LNCAP (cell line): ENCODE results near the gene STKLD1.

Source experiments
- TF ChIP-seq, protein P1 (sequence below): fragments of 450-650 bp; IDR thresholded peaks from 2 replicates; pipeline ENCODE4 v1.5.1; 2017; ENCODE audit warnings: mild to moderate bottlenecking

The STKLD1 gene

DNA sequence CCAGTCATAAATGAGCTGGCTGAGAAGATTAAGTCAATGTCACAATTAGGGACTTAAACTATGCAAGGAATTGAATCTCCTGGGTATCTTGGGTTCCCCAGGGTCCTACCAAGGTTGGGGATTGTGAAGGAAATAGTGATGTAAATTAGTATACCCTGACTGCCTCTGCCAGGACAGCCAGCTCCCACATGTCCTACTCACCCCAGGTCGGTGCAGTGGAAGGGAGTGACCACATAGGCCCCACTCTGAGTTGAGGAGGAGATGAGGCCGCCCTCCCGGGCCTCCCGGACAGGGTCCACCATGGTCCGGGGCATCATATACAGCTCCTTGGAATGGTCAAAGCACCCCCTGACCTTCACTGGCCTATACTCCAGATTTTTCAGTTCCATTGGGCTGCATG, 22.6 kb upstream of the STKLD1 start:
- TF ChIP-seq, protein P1, sequence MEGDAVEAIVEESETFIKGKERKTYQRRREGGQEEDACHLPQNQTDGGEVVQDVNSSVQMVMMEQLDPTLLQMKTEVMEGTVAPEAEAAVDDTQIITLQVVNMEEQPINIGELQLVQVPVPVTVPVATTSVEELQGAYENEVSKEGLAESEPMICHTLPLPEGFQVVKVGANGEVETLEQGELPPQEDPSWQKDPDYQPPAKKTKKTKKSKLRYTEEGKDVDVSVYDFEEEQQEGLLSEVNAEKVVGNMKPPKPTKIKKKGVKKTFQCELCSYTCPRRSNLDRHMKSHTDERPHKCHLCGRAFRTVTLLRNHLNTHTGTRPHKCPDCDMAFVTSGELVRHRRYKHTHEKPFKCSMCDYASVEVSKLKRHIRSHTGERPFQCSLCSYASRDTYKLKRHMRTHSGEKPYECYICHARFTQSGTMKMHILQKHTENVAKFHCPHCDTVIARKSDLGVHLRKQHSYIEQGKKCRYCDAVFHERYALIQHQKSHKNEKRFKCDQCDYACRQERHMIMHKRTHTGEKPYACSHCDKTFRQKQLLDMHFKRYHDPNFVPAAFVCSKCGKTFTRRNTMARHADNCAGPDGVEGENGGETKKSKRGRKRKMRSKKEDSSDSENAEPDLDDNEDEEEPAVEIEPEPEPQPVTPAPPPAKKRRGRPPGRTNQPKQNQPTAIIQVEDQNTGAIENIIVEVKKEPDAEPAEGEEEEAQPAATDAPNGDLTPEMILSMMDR, result no peak

DNA sequence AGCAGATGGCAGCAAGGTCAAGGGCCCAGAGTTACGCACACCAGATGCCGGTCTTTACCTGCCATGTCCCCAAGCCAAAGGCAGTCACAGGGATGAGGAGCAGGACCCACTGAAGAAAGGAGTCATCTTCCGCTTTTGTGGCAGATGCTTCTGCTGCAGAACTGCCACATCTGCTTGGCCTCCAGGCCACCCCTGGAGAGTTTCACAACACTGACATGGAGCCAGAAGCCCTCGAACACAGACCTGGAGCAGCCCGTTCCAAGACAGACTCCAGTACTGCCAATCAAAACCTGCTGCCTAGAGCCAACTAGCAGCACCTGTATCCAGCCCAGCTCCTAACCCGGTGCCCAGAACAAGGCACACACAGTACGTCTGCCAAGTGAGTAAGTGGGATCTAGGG, 21.4 kb upstream of the STKLD1 start:
- TF ChIP-seq, protein P1, result no peak

DNA sequence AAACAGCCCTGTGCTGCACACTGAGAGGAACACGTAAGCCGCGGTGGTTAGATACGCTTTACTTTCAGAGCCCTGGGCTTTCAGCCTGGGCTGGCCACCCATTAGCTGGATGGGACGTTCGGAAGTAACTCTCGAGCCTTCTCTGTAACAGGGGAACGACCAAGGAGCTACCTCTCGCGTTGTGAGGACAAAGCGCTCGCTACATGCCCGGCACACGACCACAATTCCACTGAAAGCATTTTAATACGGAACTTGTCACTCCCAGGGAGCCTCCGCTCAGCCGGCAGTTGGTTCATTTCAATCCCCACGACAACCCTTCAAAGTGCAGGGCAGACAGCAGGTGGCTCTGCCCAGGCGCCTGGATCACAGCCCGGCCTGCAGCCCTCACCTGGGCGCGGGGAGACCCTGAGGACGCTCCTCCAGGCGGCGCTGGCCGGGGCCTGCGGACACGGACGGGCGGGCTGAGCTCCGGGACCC, 20.2 kb upstream of the STKLD1 start:
- TF ChIP-seq, protein P1, result no peak

DNA sequence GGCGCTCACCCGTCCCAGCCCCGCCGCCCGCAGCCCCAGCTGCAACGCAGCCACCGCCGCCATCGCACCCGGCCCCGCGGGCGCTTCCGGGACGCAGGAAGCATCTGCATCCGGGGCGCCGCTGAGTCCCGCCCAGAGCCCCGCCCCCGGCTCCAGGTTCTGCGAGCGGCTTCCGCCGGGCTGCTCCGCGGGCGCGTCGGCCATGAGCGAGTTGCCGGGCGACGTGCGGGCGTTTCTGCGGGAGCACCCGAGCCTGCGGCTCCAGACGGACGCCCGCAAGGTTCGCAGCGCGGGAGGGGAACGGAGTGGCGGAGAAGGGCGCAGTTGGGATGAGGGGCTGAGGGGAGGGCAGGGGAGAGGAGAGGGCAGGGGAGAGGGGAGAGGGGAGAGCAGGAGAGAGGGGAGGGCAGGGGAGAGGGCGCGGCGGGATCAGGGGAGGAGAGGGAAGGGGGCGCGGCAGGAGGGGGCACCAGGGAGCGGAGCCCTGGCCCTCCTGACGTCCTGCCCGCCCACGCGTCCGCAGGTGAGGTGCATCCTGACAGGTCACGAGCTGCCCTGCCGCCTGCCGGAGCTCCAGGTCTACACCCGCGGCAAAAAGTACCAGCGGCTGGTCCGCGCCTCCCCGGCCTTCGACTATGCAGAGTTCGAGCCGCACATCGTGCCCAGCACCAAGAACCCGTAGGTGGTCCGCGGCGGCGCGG, 19.6 kb upstream of the STKLD1 start, which contains the start of the genes SURF1 and SURF2:
Gene SURF1 (minus strand): TSS at position 97 of the 701 bp plus-strand sequence. CDS start 34 bp downstream, at position 63.
Gene SURF2 (plus strand): TSS at position 160 of the 701 bp plus-strand sequence. CDS start 43 bp downstream, at position 203.
- TF ChIP-seq, protein P1, result 0 out of 2 replicates have a peak, but pooled peaks have one; percentile 21

DNA sequence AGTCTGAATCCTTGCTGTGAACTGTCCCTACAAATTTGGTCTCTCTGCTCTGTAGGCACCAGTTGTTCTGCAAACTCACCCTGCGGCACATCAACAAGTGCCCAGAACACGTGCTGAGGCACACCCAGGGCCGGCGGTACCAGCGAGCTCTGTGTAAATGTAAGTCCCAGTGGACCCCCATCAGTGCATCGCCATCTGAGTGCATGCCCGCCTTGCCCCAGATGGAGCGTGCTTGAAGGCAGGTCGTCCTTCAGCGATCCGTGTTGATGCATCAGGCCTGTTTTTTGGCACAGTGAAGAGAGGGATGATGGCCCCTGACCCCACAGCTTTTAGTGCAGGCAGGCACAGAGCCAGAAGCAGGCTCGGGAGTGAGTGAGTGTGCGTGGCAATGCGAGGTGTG, 18.5 kb upstream of the STKLD1 start:
- TF ChIP-seq, protein P1, result no peak

DNA sequence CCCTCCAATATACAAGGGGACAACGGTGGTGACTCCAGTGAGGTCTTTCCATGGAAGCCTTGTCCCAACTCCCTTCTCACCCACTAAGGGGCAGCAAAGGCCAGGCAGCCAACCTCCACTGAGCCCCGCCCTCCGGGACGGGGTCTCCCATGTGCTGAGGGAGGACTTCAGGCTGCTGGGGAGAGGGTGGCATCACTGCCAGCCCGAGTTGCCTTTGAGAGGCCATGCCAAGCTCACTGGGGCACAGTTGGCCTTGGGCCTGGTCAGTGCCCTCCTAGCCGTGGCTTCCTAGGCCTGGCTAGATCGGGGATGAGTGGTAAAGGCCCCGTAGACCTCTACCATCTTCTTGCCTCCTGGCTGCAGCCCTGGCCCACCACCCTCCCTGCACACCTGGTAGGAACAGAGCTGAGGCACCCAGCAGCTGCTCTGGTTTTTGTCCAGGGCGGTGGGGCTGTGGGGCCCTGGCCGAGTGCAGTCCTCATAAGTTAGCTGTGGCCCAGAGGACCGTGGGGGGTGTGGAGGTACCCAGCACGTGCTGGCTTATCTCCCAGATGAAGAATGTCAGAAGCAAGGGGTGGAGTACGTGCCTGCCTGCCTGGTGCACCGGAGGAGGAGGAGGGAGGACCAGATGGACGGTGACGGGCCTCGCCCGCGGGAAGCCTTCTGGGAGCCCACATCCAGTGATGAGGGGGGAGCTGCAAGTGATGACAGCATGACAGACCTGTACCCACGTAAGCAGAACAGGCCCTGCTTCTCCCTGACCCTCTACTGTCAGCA, 16.6 kb upstream of the STKLD1 start:
- TF ChIP-seq, protein P1, result no peak

DNA sequence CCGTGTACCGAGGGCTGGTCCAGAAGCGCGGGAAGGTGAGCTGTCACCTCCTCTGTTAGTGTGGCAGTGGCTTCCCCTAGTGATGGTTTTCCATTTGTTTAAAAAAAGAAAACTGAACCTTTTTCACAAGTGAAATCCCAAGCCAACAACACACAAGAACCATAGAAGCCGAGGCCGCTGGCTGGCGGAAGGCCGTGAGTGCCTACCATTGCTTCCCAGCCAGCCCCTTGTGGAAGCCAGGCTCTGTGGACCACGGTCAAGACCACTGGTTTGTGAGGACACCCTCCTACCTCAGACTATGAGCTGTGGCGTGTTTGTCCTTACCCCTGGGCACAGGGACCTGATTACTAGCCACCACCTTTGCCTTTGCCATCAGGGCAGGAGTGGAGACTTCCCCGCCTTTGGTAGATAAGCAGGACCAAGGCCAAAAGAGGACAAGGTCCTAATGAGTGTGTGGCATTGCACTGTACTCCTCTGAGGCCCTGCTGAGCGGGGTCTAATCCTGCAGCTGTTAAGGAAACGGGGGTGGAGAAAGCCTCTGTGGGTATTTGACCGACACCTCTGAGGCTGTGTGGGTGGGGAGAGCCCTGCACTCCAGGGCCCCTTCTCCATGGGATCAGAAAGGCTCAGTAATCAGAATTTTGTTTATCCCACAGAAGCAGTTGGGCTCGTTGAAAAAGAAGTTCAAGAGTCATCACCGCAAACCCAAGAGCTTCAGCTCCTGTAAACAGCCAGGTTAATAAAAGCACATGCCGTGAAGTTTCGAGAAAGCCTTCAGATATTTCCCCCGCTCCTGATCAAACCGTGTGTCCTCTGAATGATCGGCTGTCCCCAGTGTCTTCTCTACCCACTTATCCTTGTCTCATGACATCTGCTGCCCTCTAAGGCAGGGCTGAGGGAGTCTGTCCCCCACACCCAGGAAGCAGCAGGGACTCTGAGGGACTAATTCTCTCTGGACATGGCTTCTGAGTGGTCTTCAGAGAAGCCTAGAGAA, 15.5 kb upstream of the STKLD1 start:
- TF ChIP-seq, protein P1, result no peak
